LNCAP (cell line): ENCODE results near the gene EFCAB6.

ENCODE experiments used
- TF ChIP-seq, protein P1 (sequence below): fragments of 450-650 bp; IDR thresholded peaks from 2 replicates; pipeline ENCODE4 v1.5.1; 2017; ENCODE audit warnings: mild to moderate bottlenecking

EFCAB6 gene

GRCh38 chr22:43845981-43846380 is 33.9 kb upstream of the EFCAB6 start:
- TF ChIP-seq, protein P1, sequence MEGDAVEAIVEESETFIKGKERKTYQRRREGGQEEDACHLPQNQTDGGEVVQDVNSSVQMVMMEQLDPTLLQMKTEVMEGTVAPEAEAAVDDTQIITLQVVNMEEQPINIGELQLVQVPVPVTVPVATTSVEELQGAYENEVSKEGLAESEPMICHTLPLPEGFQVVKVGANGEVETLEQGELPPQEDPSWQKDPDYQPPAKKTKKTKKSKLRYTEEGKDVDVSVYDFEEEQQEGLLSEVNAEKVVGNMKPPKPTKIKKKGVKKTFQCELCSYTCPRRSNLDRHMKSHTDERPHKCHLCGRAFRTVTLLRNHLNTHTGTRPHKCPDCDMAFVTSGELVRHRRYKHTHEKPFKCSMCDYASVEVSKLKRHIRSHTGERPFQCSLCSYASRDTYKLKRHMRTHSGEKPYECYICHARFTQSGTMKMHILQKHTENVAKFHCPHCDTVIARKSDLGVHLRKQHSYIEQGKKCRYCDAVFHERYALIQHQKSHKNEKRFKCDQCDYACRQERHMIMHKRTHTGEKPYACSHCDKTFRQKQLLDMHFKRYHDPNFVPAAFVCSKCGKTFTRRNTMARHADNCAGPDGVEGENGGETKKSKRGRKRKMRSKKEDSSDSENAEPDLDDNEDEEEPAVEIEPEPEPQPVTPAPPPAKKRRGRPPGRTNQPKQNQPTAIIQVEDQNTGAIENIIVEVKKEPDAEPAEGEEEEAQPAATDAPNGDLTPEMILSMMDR, result no peak

DNA sequence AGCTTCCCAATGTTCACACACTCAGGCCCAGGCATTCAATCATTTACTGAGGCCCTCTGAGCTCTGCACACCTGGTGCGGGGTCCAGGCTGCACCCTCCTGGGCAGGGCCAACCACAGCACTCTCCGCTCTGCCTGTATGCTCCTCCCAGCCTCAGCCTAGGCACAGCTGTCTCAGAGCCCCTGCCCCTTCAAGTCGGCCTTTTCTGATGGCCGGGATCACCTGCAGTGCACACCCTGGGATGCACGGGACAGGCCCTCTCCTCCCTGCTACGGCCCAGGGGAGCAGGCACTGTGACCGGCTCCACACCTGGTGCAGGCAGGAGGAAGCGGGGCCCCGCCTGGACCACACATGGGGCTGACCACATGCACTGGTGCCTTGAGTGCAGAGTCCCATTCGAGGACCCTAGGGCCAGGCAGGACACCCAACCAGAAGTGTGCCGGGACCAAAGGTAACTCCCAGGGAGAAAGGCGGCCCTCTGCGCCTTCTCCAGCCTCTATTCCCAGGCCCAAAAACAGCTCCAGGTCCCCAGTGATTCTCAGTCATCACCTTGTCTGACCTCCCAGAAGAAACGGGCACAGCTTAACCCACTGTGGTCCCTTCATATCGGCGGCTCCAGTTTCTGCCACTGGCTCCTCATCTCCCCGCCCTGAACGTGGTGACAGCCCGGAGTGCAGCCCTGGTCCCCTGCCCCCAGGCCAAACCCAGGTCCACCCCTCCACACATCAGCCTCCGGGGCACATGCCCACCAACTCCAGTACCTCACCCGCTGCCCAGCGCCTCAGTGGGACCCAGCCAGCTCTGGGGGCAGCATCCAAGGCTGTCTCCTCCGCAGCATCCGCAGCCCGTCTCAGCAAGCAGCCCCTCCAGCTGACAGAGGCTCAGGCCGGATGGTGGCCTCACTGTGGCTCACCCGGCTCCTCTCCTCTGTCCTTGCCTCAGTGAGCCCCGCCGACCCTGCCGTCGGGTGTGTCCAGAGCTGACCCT is 32.7 kb upstream of the EFCAB6 start:
- TF ChIP-seq, protein P1, result no peak

DNA sequence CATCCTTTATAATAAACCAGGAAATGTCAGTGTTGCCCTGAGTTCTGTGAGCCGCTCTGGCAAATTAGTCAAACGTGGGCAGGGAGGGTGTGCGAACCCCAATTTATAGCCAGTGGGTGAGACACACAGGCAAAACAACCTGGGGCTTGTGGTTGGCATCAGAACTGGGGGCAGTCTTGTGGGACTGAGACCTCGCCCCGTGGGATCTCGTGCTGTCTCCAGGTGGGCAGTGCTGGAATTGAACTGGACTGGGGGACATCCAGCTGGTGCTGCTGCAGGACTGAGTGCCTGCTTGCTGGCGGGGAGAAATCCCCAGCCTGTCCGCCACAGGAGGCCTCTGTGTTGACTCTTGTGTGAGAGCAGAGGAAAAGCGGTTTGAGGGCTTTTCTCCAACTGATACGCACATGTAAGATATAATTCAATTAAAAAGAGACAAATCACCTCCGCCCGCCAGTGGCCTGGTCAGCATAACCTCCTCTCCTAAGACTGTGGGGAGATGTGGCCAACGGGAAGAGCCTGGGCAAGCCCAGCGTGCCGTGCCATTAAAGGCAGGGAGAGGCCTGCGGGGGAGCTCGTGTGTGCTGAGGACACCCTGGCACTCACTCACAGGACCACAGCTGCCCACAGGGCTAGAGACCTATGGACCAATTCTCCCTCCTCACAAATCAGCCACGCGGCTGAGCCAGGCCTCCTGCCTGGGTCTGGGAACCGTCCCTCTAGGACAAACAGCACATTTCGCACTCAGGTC is 31.9 kb upstream of the EFCAB6 start:
- TF ChIP-seq, protein P1, result no peak

DNA sequence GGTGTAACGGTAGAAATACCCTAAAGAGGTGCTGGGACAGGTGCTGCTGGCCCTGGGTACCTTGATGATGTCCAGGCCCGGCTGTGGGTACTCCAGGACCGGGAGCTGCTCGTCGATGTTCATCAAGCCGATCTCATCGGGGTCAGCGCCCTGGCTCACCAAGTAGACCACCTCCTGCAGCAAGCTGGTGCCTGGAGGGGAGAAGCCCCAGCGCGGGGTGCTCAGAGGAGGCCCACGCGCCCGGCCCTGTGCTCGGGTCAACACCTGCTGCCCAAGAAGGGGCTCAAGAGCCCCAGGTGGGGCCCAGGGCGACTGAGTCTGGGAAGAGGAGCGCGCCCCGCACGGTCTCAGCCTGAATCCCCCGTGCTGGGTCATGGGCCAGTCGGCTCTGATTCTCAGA is 29.6 kb upstream of the EFCAB6 start:
- TF ChIP-seq, protein P1, result no peak

GRCh38 chr22:43840851-43841250 is 28.7 kb upstream of the EFCAB6 start:
- TF ChIP-seq, protein P1, result no peak

DNA sequence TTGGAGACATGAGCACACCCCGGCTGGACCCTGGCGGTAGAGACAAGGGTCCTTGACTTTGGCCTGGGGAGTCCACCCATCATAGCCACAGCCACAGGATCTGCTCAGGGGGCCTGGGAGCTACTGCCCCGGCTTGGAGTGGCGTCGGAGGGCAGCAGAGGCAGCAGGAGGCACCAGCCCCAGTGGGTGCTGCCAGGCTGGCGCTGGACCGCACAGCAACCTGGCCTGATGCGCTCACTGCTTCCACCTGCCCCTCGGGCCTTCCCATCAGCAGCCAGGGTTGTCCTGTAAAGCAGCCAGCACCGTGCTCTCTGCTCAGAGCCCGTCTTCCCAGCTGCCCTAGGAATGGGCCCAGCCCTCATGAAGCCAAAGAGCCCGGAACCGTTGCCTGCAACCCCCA is 28.3 kb upstream of the EFCAB6 start:
- TF ChIP-seq, protein P1, result no peak

GRCh38 chr22:43839781-43840180 is 27.7 kb upstream of the EFCAB6 start:
- TF ChIP-seq, protein P1, result no peak
